GM19351 (cell line): ENCODE data around the gene GID8.

Experiments
- ATAC-seq: cut with Tn5 transposase; IDR thresholded peaks from one replicate; pipeline ENCODE4 v1.9.1; 2021; ENCODE audit warnings: mild to moderate bottlenecking, moderate library complexity; ENCODE audit not compliant: unreplicated experiment

Gene GID8

DNA sequence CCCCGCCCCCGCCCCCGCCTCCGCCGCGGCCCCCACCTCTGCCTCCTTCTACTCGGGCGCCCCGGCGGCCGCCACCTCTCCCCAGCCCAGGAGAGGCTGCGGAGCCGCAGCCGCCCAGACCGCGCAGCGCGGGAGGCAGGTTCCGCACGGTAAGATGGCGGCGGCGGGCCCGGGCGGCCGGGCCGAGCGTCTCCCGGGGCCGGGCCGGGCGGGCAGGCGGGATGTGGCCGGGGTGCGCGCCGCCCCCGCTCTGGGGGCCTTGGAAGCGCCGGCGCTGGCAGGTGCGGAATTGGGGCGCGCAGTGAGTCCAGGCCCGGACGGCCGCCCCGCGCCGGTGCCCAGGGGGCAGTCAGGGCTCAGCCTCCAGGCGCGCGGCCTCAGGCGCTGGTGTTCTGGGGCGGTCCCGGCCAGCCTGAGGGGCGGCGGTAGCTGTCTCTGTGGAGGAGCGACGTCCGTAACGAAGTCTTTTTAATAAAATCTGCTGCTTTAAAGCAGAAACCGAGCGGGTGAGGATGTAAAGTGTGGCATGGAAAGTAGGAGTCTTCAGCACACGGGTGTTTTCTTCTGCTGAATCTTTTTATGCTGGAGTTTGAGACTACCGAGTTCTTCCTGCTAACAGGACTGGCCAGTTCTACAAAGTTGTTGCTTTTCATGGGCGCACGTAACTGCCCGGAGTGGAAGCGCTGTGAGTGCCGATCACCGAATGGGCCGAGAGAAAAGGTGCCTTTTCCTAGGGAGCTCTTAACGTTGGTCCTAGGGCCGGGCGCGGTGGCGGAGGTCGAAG lies at the start of gene GID8:
Gene GID8 (plus strand): TSS at position 43 of the 784 bp plus-strand sequence. CDS start 3,356 bp downstream, outside the sequence.
- ATAC-seq = peak; percentile 46

GRCh38 chr20:62888406-62888805 lies 49.5 kb upstream of the GID8 start:
- ATAC-seq = no peak

- no peak for ATAC-seq
Measured at GRCh38 chr20:62888910-62889309, 49.0 kb upstream of the GID8 start.

- no peak for ATAC-seq
Measured at GRCh38 chr20:62889411-62889810, 48.5 kb upstream of the GID8 start.

DNA sequence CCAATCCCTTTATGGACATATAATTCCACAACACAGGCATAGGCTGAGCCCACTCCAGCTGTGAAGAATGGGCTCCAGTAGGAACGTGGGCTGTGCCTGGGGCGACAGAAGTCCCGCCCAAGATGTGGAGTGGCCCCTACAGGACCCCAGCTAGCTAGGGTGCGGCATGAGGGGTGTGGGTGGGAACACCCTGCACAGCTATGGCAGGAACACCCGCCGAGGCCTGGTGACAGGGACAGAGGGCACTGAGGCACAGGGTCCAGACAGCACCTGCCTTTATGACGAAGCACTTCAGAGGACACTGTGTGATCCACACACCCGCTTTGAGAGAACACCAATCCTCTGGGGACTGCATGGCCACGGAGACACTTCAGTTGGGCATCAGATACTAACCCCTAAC lies 48.1 kb upstream of the GID8 start:
- no peak for ATAC-seq

DNA sequence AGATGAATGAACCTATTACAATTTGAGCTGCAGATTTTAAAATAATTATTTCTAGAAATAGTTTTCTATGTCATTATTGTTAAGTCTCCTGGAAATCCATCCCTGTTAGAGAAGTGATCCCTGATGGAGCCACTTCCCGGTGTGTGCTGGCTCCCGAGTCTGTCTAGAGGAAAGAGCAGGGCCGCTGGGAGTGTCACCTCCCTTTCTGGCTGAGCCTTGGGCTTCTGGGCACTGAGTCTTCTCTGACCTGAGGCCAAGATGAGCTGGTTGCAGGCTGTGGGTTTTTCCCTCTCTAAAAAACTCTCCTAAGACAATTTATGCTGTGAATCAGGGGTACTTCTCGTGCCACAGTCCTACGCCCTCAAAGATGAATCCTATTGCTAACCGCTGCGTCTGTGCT lies 47.5 kb upstream of the GID8 start:
- ATAC-seq = no peak

GRCh38 chr20:62891111-62891510 lies 46.8 kb upstream of the GID8 start:
- ATAC-seq = no peak

GRCh38 chr20:62892348-62893304 lies 45.3 kb upstream of the GID8 start:
- ATAC-seq = no peak

DNA sequence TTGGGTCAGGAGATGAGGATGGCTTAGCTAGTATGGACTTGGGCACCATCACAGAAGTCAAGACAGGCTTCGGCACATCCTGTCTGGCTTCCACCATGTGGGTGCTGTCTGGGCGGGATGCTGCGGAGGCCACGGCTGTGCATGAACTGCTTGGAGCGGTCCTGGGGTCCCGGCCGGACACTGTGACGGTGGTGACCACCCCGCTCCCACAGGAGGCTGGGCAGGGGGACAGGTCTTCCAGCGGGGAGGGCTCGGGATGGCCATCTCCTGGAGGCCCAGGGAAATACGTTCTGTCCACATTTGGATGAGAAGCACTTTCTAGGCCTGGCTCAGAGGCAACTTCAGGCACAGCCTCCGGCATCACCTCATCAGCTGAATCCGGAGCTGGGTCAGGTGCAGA lies 44.2 kb upstream of the GID8 start:
- no peak for ATAC-seq

DNA sequence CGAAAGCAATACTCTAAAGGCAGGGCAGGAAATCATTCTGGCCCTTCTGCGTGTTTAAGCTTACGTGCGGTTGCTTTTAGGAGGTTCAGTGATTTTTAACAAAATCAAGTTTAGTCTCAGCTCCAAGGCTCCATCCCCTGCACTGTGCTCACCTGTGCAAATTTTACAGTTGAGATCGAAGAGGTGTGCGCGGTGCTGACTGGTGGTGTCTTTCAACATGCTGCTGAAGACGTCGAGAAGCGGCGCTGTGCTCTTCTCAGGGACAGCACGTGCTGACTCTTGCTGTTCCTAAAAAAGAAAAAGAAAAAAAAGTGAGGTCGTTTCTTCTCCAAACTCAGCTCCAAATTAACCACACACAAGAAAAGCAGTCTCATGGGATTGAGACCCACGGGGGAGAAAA lies 43.7 kb upstream of the GID8 start:
- ATAC-seq = no peak

DNA sequence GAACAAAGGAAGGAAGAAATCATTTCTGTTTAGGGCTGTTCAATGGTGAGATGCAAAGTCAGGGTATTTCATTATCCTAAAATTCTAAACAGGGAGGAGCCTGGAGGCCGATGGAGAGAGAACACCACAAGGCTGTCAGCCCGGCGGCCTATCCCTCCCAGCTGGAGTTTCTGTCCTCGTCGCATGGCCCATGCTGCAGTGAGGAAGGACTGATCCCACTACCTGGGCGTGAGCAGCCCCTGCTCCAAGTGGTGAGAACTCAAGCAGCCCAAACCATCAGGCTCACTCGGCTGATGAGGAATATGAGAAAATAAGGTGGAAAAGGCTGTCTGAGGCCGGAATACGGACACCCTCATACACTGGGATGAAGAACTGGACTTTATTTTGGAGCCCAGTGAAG lies 42.4 kb upstream of the GID8 start:
- ATAC-seq = no peak

GRCh38 chr20:62896526-62896925 lies 41.4 kb upstream of the GID8 start:
- ATAC-seq = no peak

DNA sequence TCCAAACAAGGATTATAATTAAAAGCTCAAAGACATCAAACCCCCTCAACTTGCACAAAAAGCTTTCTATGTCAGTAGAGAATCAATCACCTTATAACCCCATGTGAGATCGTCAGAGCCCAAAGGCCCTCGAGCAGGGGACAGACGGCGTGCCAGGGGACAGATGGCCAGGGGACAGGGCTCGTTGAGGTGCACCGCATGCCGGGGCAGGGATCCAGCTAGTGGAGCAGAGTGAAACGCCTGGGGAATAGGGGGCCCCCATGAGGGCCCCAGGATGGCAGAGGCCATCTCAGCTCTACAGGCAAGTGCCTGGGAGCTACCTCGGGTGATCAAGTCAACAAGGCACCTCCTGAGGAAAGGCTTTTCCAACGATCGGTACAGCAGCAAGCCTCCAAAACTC lies 40.3 kb upstream of the GID8 start:
- ATAC-seq = no peak

DNA sequence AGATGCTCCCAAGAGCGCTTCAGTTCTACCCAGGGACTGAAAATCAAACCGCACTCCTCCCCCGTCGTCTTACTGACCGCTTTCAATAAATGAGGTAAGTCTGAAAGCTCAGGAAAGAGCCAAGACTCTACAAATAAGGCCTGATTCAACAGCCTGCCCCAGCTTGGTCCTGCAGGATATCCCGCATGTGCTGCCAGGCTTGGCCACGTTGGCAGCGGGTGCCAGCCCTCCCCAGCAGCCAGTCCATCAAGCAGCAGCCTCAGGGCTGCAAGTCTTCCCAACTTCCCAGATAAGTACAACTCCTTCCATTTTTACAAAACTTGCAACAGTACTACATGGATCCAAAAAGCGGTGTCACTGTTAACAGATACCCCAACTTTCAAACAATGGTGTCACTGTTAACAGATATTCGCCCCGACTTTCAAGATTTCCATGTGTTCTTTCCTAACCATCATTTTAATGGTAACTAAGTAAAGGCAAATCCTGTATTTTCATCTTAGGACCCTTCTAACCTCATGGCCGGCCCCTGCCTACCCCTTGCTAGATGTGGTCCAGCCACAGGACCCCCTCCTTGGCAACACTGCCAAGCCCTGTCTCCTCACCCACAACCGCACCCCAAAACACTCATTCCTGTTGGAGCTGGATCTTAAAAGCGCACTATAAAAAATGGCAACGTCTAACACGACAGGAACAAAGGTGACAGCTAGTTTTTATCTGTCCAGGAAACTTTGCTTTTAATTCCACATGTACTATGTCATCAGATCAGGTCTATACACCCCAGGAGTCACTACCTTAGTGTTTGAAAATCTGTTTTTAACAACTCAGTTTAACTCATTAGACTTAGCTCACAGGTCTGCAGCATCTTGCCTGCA lies 39.6 kb upstream of the GID8 start:
- ATAC-seq = no peak

DNA sequence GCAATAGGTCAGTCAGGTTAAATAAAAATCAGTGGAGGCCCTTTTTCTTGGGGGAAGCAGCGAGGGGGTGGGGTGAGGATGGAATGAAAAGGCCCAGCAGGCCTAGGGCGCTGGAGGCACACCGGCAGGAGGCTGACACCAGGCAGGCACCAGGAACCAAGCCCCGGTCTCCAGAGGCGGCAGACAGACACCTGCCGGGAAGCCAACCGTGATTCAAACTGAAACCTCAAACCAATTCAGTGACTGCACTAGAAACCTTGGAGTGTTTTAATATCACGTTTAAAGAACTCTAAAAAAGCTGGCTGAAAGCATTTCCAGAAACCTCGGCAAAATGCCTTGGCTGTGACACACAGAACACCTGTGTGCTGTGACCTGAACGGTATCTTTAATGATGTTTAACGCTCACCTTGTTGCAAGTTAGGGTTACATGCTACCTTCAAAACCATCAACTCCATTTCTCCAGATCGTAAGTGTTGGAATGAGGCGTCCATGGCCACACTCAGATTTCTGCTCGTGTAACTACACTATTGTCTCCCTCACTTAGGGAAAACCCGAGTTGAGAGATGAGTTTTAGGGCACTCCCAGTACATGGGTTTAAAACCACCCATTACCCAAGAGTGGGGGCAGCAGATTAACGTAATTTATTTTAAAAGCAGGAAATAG lies 38.8 kb upstream of the GID8 start:
- ATAC-seq = no peak

- no peak for ATAC-seq
Measured at GRCh38 chr20:62899633-62900051, 38.3 kb upstream of the GID8 start.

GRCh38 chr20:62900052-62900691 lies 37.8 kb upstream of the GID8 start:
- peak; percentile 86 for ATAC-seq

DNA sequence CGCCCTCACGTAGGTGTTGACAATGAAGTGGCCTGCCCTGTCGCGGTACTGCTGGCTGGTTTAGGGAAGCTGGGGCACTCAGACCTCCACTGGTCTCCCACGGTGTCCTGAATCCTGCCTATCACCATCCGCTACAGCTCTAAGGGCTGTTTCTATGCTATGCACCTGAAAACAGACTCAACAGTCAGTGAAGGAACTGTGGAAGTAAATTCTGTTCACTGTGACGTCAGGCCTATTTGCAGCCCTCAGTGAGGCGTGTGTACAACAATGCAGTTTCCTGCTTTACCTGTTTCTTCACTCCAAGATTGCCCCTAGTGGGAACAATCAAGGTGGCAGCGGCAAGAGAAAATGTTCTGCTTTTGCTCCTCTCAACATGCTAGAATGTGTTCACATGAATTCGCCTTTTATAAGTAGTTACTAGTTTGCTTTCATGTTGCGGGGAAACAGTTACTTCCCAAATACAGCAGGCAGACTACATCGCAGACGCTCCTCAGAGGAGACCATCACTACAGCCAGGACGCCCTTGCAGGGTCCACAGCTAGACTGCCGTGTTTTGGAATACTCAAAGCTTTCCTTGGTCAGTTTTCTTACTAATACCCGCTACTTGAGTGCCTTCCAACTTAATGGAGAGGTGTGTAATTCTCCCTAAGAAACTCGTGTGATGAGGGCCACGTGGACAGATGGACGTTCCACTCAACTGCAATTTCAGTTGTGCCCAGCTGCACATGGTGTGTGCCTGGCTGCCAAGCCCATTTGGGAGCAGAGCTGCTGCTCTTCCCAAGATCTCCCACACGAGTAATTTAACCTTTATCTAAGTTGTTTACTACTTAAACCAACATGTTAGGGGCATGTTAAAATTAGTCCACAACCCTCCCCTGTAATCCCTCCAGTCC lies 37.0 kb upstream of the GID8 start:
- no peak for ATAC-seq

- ATAC-seq = no peak
Measured at GRCh38 chr20:62901891-62902290, 36.1 kb upstream of the GID8 start.
